ENCODE results near the gene TPST2. TPM values are rescaled to one million over a fixed set of nuclear protein-coding genes. Genes with fewer than 3 reads are reported as not detected.
"Not testable (repeated sequence)": the region's sequence is repeated elsewhere in the genome, so short reads cannot be mapped to it uniquely, and the experiment has no call there.

Gene TPST2
- total RNA-seq, 1 donor from 2014 or later = 18.5 TPM

DNA sequence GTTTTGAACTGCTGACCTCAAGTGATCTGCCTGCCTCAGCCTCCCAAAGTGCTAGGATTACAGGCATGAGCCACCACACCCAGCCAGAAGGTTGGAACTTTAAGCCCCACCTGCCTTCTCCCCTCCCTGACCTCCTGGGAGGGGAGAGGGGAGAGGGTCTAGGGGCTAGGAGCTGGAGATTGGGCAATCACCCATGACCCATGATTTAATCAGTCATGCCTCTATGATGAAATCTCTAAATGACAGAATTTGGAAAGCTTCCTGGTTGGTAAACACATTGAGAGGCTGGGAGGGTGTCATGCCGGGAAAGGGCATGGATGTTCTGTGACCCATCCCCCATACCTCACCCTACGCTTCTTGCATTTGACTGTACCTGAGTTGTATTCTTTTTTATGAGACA is 60.6 kb downstream of the TPST2 start:
- H3K4me3 Mint-ChIP-seq = no peak overlapping the region
- TF ChIP-seq, protein P1, sequence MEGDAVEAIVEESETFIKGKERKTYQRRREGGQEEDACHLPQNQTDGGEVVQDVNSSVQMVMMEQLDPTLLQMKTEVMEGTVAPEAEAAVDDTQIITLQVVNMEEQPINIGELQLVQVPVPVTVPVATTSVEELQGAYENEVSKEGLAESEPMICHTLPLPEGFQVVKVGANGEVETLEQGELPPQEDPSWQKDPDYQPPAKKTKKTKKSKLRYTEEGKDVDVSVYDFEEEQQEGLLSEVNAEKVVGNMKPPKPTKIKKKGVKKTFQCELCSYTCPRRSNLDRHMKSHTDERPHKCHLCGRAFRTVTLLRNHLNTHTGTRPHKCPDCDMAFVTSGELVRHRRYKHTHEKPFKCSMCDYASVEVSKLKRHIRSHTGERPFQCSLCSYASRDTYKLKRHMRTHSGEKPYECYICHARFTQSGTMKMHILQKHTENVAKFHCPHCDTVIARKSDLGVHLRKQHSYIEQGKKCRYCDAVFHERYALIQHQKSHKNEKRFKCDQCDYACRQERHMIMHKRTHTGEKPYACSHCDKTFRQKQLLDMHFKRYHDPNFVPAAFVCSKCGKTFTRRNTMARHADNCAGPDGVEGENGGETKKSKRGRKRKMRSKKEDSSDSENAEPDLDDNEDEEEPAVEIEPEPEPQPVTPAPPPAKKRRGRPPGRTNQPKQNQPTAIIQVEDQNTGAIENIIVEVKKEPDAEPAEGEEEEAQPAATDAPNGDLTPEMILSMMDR (IDR thresholded peaks at IDR 0.05; ENCODE audit: unreplicated experiment) = no peak
- H3K36me3 Mint-ChIP-seq = peaks cover 13% of the 10 kb centered on the region
- H3K27me3 Mint-ChIP-seq (ENCODE audit: low read depth) = no peaks in the 10 kb centered on the region
- H3K27ac Mint-ChIP-seq = no peak overlapping the region
- no peaks in the 10 kb centered on the region for H3K9me3 Mint-ChIP-seq
- no peak for DNase-seq (ENCODE audit: low spot score in 2 of 2, unreplicated experiment in 2 of 2)
- peaks cover 3% of the 10 kb centered on the region for H3K4me1 Mint-ChIP-seq

- not testable (repeated sequence) for H3K27ac Mint-ChIP-seq; DNase-seq (ENCODE audit: low spot score in 2 of 2, unreplicated experiment in 2 of 2); H3K4me1 Mint-ChIP-seq; H3K9me3 Mint-ChIP-seq; H3K27me3 Mint-ChIP-seq (ENCODE audit: low read depth); H3K4me3 Mint-ChIP-seq
- peaks cover 13% of the 10 kb centered on the region for H3K36me3 Mint-ChIP-seq
These were observed 61.4 kb downstream of the TPST2 start for GRCh38 chr22:26528518-26528917.

- DNase-seq (ENCODE audit: low spot score in 2 of 2, unreplicated experiment in 2 of 2) = no peak
- TF ChIP-seq, protein P1 (IDR thresholded peaks at IDR 0.05; ENCODE audit: unreplicated experiment) = no peak
- Mint-ChIP-seq H3K4me3 (no peak overlapping the region), H3K27me3 (ENCODE audit: low read depth) (no peaks in the 10 kb centered on the region), H3K27ac (no peak overlapping the region), H3K9me3 (no peaks in the 10 kb centered on the region), H3K36me3 (peaks cover 13% of the 10 kb centered on the region), H3K4me1 (no peaks in the 10 kb centered on the region)
These were observed 62.1 kb downstream of the TPST2 start for GRCh38 chr22:26527574-26528465.

- DNase-seq (ENCODE audit: low spot score in 2 of 2, unreplicated experiment in 2 of 2) = no peak
- Mint-ChIP-seq H3K36me3 (peaks cover 13% of the 10 kb centered on the region), H3K4me3 (no peak overlapping the region), H3K9me3 (no peaks in the 10 kb centered on the region), H3K27me3 (ENCODE audit: low read depth) (no peaks in the 10 kb centered on the region), H3K4me1 (no peaks in the 10 kb centered on the region), H3K27ac (no peak overlapping the region)
- TF ChIP-seq, protein P1 (IDR thresholded peaks at IDR 0.05; ENCODE audit: unreplicated experiment) = no peak
These were observed 62.8 kb downstream of the TPST2 start for GRCh38 chr22:26527167-26527566.

DNA sequence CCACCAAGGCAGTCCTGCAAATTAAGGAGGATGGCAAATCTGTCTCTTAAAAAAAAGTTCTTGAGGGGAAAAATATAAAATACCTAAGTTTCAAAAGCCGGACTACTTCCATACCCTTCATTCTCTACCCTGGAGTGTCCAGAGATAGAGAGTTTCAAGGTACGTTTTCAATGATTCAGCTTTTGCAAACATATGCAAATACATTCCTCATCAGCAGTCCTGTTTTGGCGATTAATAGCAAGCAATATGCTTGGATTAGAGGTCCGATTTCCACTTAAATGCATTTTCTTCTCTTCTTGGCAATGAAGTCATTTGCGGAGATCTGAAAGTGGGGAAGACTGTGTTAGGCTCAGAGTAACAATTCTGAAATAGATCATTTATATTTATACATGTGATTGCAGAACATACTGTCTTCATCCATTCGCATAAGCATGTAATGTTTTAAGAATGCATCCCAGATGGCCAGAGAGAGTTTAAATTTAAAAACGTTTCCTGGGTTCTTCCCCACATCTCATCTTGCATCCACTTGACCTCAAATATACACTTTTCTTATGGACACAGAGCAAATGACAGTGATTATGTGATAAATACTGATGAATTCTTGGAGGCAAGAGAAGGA is 63.9 kb downstream of the TPST2 start:
- Mint-ChIP-seq H3K9me3 (no peaks in the 10 kb centered on the region), H3K27me3 (ENCODE audit: low read depth) (no peaks in the 10 kb centered on the region), H3K4me3 (no peak overlapping the region), H3K27ac (no peak overlapping the region), H3K4me1 (no peaks in the 10 kb centered on the region), H3K36me3 (peaks cover 12% of the 10 kb centered on the region)
- no peak for DNase-seq (ENCODE audit: low spot score in 2 of 2, unreplicated experiment in 2 of 2)
- TF ChIP-seq, protein P1 (IDR thresholded peaks at IDR 0.05; ENCODE audit: unreplicated experiment) = no peak

- H3K27ac Mint-ChIP-seq = no peak overlapping the region
These were observed 65.1 kb downstream of the TPST2 start for GRCh38 chr22:26524870-26525269.

More at GRCh38 chr22:26524870-26525269, 65.1 kb downstream of the TPST2 start:
- Mint-ChIP-seq H3K4me1 (no peaks in the 10 kb centered on the region), H3K4me3 (no peak overlapping the region), H3K36me3 (peaks cover 8% of the 10 kb centered on the region), H3K27me3 (ENCODE audit: low read depth) (no peaks in the 10 kb centered on the region), H3K9me3 (no peaks in the 10 kb centered on the region)
- DNase-seq (ENCODE audit: low spot score in 2 of 2, unreplicated experiment in 2 of 2) = no peak
- TF ChIP-seq, protein P1 (IDR thresholded peaks at IDR 0.05; ENCODE audit: unreplicated experiment) = no peak

All from mesothelial cell of epicardium (in vitro differentiated cells).